Mammary epithelial cell (primary cell): ENCODE data around the gene PDCD6IP.

Source experiments
- CTCF ChIP-seq, 2 donors: IDR thresholded peaks in 1 of 2; conservative IDR thresholded peaks in 1 of 2; 2 replicates each; pipeline ENCODE4 v1.5.1; 2011 to 2012; ENCODE audit warnings: inconsistent platforms in 2 of 2, low read length in 2 of 2, mild to moderate bottlenecking in 2 of 2, control low read depth in 1 of 2, low read depth in 1 of 2; ENCODE audit not compliant: insufficient read depth in 1 of 2; ENCODE audit errors: extremely low read depth in 1 of 2
- EZH2 ChIP-seq: IDR thresholded peaks from 2 replicates; pipeline ENCODE4 v1.6.1; 2012; ENCODE audit warnings: low read length, inconsistent platforms, borderline replicate concordance

GRCh38 chr3:33831053-33831452 is 32.6 kb downstream of the PDCD6IP start:
- TF ChIP-seq CTCF (conservative IDR thresholded peaks at IDR 0.05 in 1 of 2, IDR thresholded peaks at IDR 0.05 in 1 of 2; ENCODE audit: extremely low read depth in 1 of 2, insufficient read depth in 1 of 2, low read depth in 1 of 2, low read length in 2 of 2) (no peak), EZH2 (no peak)
